GM18507 (cell line): Measurements from ENCODE around the gene KRTAP4-4.
A peak's percentile ranks its signal among the peaks of the same experiment; 100 is the strongest.
"Not testable (repeated sequence)": the region's sequence is repeated elsewhere in the genome, so short reads cannot be mapped to it uniquely, and the experiment has no call there.

Experiments used
- DNase-seq: peaks from one replicate; pipeline ENCODE4 v3.0.0; 2011; ENCODE audit warnings: low read depth; ENCODE audit not compliant: insufficient read length; ENCODE audit errors: extremely low spot score
- FAIRE-seq: peaks from 2 replicates; lab custom pipeline; 2011; peaks lifted over from hg19 to GRCh38; lab: Jason Lieb, UNC

KRTAP4-4 gene

GRCh38 chr17:41119696-41120690 is 40.6 kb downstream of the KRTAP4-4 start:
- FAIRE-seq = peak; percentile 52
- DNase-seq = not testable (repeated sequence)

GRCh38 chr17:41118721-41119120 is 41.8 kb downstream of the KRTAP4-4 start:
- DNase-seq = no peak
- no peak for FAIRE-seq

GRCh38 chr17:41117846-41118386 is 42.6 kb downstream of the KRTAP4-4 start, which contains the start of gene KRTAP4-11:
Gene KRTAP4-11 (minus strand): TSS chr17:41118373. CDS start chr17:41118315, 58 bp downstream.
- FAIRE-seq, DNase-seq: not testable (repeated sequence)

GRCh38 chr17:41116297-41116696 is 44.3 kb downstream of the KRTAP4-4 start:
- FAIRE-seq (no peak), DNase-seq (no peak)

- DNase-seq (no peak), FAIRE-seq (no peak)
Measured at GRCh38 chr17:41111151-41111885, 49.2 kb downstream of the KRTAP4-4 start.
